ENCODE data around the gene KRT15. TPM values are rescaled to one million over a fixed set of nuclear protein-coding genes. Genes with fewer than 3 reads are reported as not detected.

KRT15 gene
- total RNA-seq, 2 donors from 2014 or later: 0.47 TPM; not detected in 1

DNA sequence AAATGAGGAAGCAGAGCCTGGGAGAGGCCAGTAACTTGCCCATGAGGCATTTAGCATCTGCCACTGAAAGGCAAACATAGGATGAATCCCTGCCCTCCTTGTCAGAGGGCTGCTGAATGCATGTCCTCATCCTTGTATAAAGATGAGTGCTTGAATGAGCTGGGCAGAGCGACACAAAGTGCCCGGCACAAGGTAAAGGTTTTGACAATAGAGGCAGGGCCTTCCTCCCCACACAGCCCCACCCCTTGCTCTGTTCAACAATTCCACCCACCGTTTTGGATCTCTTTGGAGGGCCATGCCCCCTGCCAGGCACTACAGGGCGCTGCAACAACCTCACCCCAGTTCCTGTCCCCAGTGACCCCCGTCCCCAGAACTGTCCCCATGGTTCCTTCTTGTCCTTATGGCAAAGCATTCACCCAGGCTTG lies 10.8 kb upstream of the KRT15 start:
- Histone ChIP-seq H3K4me1 (peaks cover 0 to 15% of the 10 kb centered on the region in 2 donors), H3K27ac (no peak overlapping the region), H3K36me3 (no peaks in the 10 kb centered on the region), H3K27me3 (peaks cover 13 to 17% of the 10 kb centered on the region in 2 donors), H3K4me3 (no peak overlapping the region), H3K9me3 (no peaks in the 10 kb centered on the region)
- no peak for DNase-seq (ENCODE audit: low spot score)
- no peak for TF ChIP-seq CTCF (IDR thresholded peaks at IDR 0.05)

GRCh38 chr17:41528959-41529353 lies 10.3 kb upstream of the KRT15 start:
- H3K9me3 ChIP-seq: no peaks in the 10 kb centered on the region
- H3K27me3 ChIP-seq: peaks cover 13 to 17% of the 10 kb centered on the region in 2 donors
- DNase-seq (ENCODE audit: low spot score): no peak
- H3K4me3 ChIP-seq: no peak overlapping the region
- TF ChIP-seq CTCF (IDR thresholded peaks at IDR 0.05): no peak
- H3K27ac ChIP-seq: no peak overlapping the region
- H3K4me1 ChIP-seq: peaks cover 0 to 15% of the 10 kb centered on the region in 2 donors
- no peaks in the 10 kb centered on the region for H3K36me3 ChIP-seq

DNA sequence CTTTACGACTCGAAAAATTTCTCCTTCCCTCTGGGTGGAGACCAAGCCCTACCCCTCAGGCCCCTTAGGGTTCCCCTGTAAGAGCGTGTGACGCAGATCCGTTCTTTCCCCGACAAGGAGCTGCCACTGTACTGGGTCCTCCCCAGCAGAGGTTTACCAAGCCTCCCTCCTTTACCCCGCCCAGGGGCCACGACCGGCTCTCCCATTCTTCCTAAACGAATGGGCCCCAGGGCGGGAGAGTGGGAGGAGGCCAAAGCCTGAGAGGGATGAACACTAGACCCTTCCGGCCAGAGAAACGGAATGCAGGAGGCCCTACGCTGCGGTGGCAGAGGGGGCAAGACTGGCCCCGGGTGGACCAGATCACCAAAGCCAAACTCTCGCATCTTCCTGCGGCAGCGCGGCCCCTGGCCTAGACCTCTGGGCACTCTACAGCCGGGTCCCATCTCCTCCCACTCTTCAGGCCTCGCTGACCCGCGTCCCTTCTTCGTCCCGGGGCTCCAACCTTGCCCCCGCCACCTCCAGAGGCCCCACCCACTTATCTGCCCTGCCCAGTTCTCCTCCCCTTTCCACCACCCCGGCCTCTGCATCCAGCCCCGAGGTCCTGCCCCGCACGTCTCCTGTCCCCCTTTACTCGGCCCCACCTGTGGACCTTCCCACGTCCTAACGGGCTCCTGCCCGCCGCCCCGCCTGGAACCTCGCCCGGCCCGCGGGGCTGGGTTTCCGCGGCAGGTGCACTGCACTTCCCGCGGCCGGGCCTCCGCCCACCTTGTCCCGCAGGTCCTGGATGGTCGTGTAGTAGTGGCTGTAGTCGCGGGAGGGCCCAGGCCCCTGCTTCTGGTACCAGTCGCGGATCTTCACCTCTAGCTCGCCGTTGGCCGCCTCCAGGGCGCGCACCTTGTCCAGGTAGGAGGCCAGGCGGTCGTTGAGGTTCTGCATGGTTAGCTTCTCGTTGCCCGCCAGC lies 8.7 kb upstream of the KRT15 start:
- Histone ChIP-seq H3K27ac (peak overlapping the region in 1 of 2 donors; percentile 11), H3K9me3 (no peaks in the 10 kb centered on the region), H3K27me3 (peaks cover 13 to 17% of the 10 kb centered on the region in 2 donors), H3K4me1 (peaks cover 0 to 15% of the 10 kb centered on the region in 2 donors), H3K4me3 (peak overlapping the region in 1 of 2 donors; percentile 34), H3K36me3 (no peaks in the 10 kb centered on the region)
- no peak for DNase-seq (ENCODE audit: low spot score)
- TF ChIP-seq CTCF (IDR thresholded peaks at IDR 0.05): no peak

DNA sequence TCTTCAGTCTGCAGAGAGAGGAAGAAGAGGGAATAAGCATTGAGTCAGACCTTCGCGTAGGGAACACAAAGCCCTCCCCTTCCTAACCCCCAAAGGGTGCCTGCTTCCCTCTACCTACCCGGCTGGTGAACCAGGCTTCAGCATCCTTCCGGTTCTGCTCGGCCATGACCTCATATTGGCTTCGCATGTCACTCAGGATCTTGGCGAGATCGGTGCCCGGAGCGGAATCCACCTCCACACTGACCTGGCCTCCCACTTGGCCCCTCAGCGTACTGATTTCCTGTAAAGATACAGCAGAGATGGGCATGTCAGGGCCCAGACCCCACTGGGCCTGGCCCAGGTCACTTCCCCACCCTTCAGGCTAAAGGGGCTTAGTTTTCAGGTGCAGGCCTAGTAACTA lies 5.6 kb upstream of the KRT15 start:
- Histone ChIP-seq H3K4me1 (peaks cover 0 to 15% of the 10 kb centered on the region in 2 donors), H3K4me3 (no peak overlapping the region), H3K27me3 (peaks cover 13 to 17% of the 10 kb centered on the region in 2 donors), H3K9me3 (no peaks in the 10 kb centered on the region), H3K36me3 (no peaks in the 10 kb centered on the region), H3K27ac (no peak overlapping the region)
- DNase-seq (ENCODE audit: low spot score): no peak
- TF ChIP-seq CTCF (IDR thresholded peaks at IDR 0.05): no peak

DNA sequence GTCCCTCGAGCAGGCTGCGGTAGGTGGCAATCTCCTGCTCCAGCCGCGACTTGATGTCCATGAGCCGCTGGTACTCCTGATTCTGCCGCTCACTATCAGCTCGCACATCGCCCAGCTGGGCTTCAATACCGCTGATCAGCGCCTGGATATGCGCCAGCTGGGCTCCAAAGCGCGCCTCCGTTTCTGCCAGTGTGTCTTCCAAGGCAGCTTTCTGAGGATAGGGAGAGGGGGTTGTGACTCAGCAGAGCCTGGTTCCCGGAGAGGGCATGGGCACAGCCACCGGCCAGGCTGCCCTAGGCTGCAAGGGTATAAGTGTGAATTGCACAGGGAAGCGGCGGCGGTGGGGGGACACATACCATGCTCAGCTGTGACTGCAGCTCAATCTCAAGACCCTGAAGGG lies 5.1 kb upstream of the KRT15 start:
- no peak overlapping the region for H3K27ac ChIP-seq
- H3K4me1 ChIP-seq: peaks cover 0 to 15% of the 10 kb centered on the region in 2 donors
- peaks cover 13 to 17% of the 10 kb centered on the region in 2 donors for H3K27me3 ChIP-seq
- H3K9me3 ChIP-seq: no peaks in the 10 kb centered on the region
- H3K4me3 ChIP-seq: no peak overlapping the region
- no peaks in the 10 kb centered on the region for H3K36me3 ChIP-seq
- no peak for DNase-seq (ENCODE audit: low spot score)
- no peak for TF ChIP-seq CTCF (IDR thresholded peaks at IDR 0.05)
